Adrenal gland (tissue), 5 donors: ENCODE measurements around the gene ZSWIM6.

Source experiments
- POLR2A ChIP-seq, 2 donors: fragments of 450-650 bp; IDR thresholded peaks; one replicate each; pipeline ENCODE4 v1.6.1; 2017; ENCODE audit warnings: antibody characterized with exemption in 2 of 2, mild to moderate bottlenecking in 2 of 2, moderate library complexity in 1 of 2
- TF ChIP-seq, protein P1 (sequence below), 6 experiments: fragments of 450-650 bp in 4 of 6; fragments of 200-600 bp in 2 of 6; sonication (generic) in 1 of 6; IDR thresholded peaks; 1 replicate in 5 of 6; 2 replicates in 1 of 6; pipeline versions ENCODE4 v1.5.1 to v1.8.0; 2016 to 2021; ENCODE audit warnings: antibody characterized with exemption in 6 of 6, mild to moderate bottlenecking in 2 of 6, moderate library complexity in 1 of 6
- donor health status: DM: no; HTN: no; CAD: no.

- TF ChIP-seq, protein P1, sequence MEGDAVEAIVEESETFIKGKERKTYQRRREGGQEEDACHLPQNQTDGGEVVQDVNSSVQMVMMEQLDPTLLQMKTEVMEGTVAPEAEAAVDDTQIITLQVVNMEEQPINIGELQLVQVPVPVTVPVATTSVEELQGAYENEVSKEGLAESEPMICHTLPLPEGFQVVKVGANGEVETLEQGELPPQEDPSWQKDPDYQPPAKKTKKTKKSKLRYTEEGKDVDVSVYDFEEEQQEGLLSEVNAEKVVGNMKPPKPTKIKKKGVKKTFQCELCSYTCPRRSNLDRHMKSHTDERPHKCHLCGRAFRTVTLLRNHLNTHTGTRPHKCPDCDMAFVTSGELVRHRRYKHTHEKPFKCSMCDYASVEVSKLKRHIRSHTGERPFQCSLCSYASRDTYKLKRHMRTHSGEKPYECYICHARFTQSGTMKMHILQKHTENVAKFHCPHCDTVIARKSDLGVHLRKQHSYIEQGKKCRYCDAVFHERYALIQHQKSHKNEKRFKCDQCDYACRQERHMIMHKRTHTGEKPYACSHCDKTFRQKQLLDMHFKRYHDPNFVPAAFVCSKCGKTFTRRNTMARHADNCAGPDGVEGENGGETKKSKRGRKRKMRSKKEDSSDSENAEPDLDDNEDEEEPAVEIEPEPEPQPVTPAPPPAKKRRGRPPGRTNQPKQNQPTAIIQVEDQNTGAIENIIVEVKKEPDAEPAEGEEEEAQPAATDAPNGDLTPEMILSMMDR (IDR thresholded peaks at IDR 0.05), result no peak
- TF ChIP-seq POLR2A (IDR thresholded peaks at IDR 0.05), result no peak
These were observed 49.9 kb downstream of the ZSWIM6 start for GRCh38 chr5:61381968-61382367.
